C4-2B (cell line): ENCODE results near the gene ARHGAP5.

Experiments used
- H3K27ac ChIP-seq: fragments of 450-650 bp; 2 replicates; pipeline ENCODE4 v1.5.1; 2017
- ZFX ChIP-seq: fragments of 450-650 bp; IDR thresholded peaks from 2 replicates; pipeline ENCODE4 v1.6.1; 2017
- TF ChIP-seq, protein P1 (sequence below): fragments of 450-650 bp; conservative IDR thresholded peaks from 2 replicates; pipeline ENCODE4 v1.5.1; 2017; ENCODE audit warnings: mild to moderate bottlenecking

The ARHGAP5 gene

DNA sequence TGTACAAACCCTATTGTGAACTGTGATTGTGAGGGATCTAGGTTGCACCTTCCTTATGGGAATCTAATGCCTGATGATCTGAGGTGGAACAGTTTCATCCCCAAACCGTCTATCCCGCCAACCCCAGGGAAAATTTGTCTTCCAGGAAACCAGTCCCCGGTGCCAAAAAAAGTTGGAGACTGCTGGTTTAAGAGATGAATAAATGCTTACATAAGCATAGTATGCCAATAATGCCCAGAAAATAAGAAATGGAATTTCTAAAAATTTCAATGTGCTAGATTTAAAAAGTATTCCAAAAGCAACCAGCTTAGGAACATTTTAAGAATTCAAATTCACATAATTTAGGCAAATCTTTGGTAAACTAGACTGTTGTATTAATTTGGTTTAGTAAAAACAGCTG lies 131.4 kb downstream of the ARHGAP5 start:
- TF ChIP-seq, protein P1, sequence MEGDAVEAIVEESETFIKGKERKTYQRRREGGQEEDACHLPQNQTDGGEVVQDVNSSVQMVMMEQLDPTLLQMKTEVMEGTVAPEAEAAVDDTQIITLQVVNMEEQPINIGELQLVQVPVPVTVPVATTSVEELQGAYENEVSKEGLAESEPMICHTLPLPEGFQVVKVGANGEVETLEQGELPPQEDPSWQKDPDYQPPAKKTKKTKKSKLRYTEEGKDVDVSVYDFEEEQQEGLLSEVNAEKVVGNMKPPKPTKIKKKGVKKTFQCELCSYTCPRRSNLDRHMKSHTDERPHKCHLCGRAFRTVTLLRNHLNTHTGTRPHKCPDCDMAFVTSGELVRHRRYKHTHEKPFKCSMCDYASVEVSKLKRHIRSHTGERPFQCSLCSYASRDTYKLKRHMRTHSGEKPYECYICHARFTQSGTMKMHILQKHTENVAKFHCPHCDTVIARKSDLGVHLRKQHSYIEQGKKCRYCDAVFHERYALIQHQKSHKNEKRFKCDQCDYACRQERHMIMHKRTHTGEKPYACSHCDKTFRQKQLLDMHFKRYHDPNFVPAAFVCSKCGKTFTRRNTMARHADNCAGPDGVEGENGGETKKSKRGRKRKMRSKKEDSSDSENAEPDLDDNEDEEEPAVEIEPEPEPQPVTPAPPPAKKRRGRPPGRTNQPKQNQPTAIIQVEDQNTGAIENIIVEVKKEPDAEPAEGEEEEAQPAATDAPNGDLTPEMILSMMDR: no peak
- no peak for TF ChIP-seq ZFX
- H3K27ac ChIP-seq: no peak overlapping the region
